Smooth muscle cell (in vitro differentiated cells): ENCODE results near the gene RTKN. TPM values are rescaled to one million over a fixed set of nuclear protein-coding genes. Genes with fewer than 3 reads are reported as not detected.

Experiments used
- DNase-seq: peaks from one replicate; lab custom pipeline; 2025; ENCODE audit not compliant: unreplicated experiment; lab: John Stamatoyannopoulos, UW
- H2AFZ ChIP-seq: fragments of 200-600 bp; sonication (generic); 2 replicates; pipeline ENCODE4 v1.6.0; 2016; ENCODE audit warnings: antibody characterized with exemption, low read depth, mild to moderate bottlenecking
- H3F3A ChIP-seq: fragments of 200-600 bp; sonication (generic); 2 replicates; pipeline ENCODE4 v1.6.0; 2017; ENCODE audit warnings: antibody characterized with exemption, low read depth
- H3K27ac ChIP-seq: fragments of 200-600 bp; sonication (generic); 2 replicates; pipeline ENCODE4 v1.5.1; 2016; ENCODE audit warnings: low read depth, mild to moderate bottlenecking
- H3K27me3 ChIP-seq: fragments of 200-600 bp; sonication (generic); 2 replicates; pipeline ENCODE4 v1.6.1; 2016; ENCODE audit warnings: low read depth, mild to moderate bottlenecking
- H3K36me3 ChIP-seq: fragments of 200-600 bp; sonication (generic); 2 replicates; pipeline ENCODE4 v1.5.1; 2016; ENCODE audit warnings: low read depth
- H3K4me1 ChIP-seq: fragments of 200-600 bp; sonication (generic); 2 replicates; pipeline ENCODE4 v1.5.1; 2016; ENCODE audit warnings: low read depth
- H3K4me2 ChIP-seq: fragments of 200-600 bp; sonication (generic); 2 replicates; pipeline ENCODE4 v1.6.0; 2016; ENCODE audit warnings: mild to moderate bottlenecking
- H3K4me3 ChIP-seq: fragments of 200-600 bp; sonication (generic); 2 replicates; pipeline ENCODE4 v1.5.1; 2016; ENCODE audit warnings: mild to moderate bottlenecking
- H3K79me2 ChIP-seq: fragments of 200-600 bp; sonication (generic); 2 replicates; pipeline ENCODE4 v1.6.0; 2016; ENCODE audit warnings: low read depth, mild to moderate bottlenecking
- H3K9ac ChIP-seq: fragments of 200-600 bp; sonication (generic); 2 replicates; pipeline ENCODE4 v1.6.0; 2016; ENCODE audit warnings: low read depth
- H3K9me3 ChIP-seq: fragments of 200-600 bp; sonication (generic); replicated peaks from 2 replicates; pipeline ENCODE4 v1.5.1; 2016; ENCODE audit warnings: low read depth
- H4K20me1 ChIP-seq: fragments of 200-600 bp; sonication (generic); 2 replicates; pipeline ENCODE4 v1.6.0; 2016; ENCODE audit warnings: low read depth
- WGBS: methylation state at CpG from one replicate; pipeline ENCODE4 v1.1.7; 2016; ENCODE audit warnings: low lambda C conversion rate; 5-methylcytosine and 5-hydroxymethylcytosine counted together
- polyA plus RNA-seq: library from polyadenylated mRNA; unstranded; fragments of >200 nt; fragmentation: Nextera tagmentation; extraction: Ambion mirVana; gene quantifications from 2 replicates; pipeline ENCODE4 v1.2.1, GENCODE V29; 2016
- total RNA-seq: library from RNA; depleted of rRNA; stranded (reverse); fragments of >200 nt; gene quantifications from 2 replicates; pipeline ENCODE4 v1.2.3, GENCODE V29; 2014
- TF ChIP-seq, protein P1 (sequence below): fragments of 200-600 bp; sonication (generic); IDR thresholded peaks from 2 replicates; pipeline ENCODE4 v1.5.1; 2017; ENCODE audit warnings: borderline replicate concordance, mild to moderate bottlenecking, antibody characterized with exemption; ENCODE audit not compliant: insufficient read depth, poor library complexity, severe bottlenecking

Gene RTKN
- total and polyA plus RNA-seq, 2 experiments from 2014 or later: 31.4 to 60.5 TPM

GRCh38 chr2:74439373-74439772 lies 2.4 kb downstream of the RTKN start:
- Histone ChIP-seq H3K79me2 (peaks cover 62% of the 10 kb centered on the region), H3K27ac (peak overlapping the region; percentile 93), H3K4me3 (peak overlapping the region; percentile 61), H2AFZ (no peak overlapping the region), H3K4me2 (peak overlapping the region; percentile 96), H3F3A (peaks cover 15% of the 10 kb centered on the region), H3K36me3 (no peaks in the 10 kb centered on the region), H3K4me1 (peaks cover 30% of the 10 kb centered on the region), H4K20me1 (peaks cover 54% of the 10 kb centered on the region), H3K27me3 (no peaks in the 10 kb centered on the region), H3K9ac (peak overlapping the region; percentile 82), H3K9me3 (no peaks in the 10 kb centered on the region)
- TF ChIP-seq, protein P1, sequence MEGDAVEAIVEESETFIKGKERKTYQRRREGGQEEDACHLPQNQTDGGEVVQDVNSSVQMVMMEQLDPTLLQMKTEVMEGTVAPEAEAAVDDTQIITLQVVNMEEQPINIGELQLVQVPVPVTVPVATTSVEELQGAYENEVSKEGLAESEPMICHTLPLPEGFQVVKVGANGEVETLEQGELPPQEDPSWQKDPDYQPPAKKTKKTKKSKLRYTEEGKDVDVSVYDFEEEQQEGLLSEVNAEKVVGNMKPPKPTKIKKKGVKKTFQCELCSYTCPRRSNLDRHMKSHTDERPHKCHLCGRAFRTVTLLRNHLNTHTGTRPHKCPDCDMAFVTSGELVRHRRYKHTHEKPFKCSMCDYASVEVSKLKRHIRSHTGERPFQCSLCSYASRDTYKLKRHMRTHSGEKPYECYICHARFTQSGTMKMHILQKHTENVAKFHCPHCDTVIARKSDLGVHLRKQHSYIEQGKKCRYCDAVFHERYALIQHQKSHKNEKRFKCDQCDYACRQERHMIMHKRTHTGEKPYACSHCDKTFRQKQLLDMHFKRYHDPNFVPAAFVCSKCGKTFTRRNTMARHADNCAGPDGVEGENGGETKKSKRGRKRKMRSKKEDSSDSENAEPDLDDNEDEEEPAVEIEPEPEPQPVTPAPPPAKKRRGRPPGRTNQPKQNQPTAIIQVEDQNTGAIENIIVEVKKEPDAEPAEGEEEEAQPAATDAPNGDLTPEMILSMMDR: no peak
- WGBS: 57% methylated on average over 3 of the region's 3 CpGs
- DNase-seq: no peak

- Histone ChIP-seq H3K27ac (peak overlapping the region; percentile 93), H3K4me1 (peaks cover 30% of the 10 kb centered on the region), H3K9ac (no peak overlapping the region), H3K4me3 (peak overlapping the region; percentile 61), H3K9me3 (no peaks in the 10 kb centered on the region), H3K4me2 (peak overlapping the region; percentile 96), H4K20me1 (peaks cover 64% of the 10 kb centered on the region), H2AFZ (no peak overlapping the region), H3F3A (peaks cover 15% of the 10 kb centered on the region), H3K36me3 (no peaks in the 10 kb centered on the region), H3K27me3 (no peaks in the 10 kb centered on the region), H3K79me2 (peaks cover 73% of the 10 kb centered on the region)
- TF ChIP-seq, protein P1: no peak
- DNase-seq: no peak
- WGBS: 100% methylated on average over 1 of the region's 1 CpG
Observed at GRCh38 chr2:74438248-74438647, 3.5 kb downstream of the RTKN start.

- Histone ChIP-seq H3K27ac (peak overlapping the region; percentile 11), H3K9me3 (no peaks in the 10 kb centered on the region), H3K27me3 (no peaks in the 10 kb centered on the region), H3K79me2 (peaks cover 78% of the 10 kb centered on the region), H3K4me3 (no peak overlapping the region), H3K36me3 (no peaks in the 10 kb centered on the region), H3K4me1 (peaks cover 30% of the 10 kb centered on the region), H2AFZ (no peak overlapping the region), H3F3A (peaks cover 11% of the 10 kb centered on the region), H3K9ac (no peak overlapping the region), H4K20me1 (peaks cover 72% of the 10 kb centered on the region), H3K4me2 (peak overlapping the region; percentile 96)
- WGBS: 53% methylated on average over 6 of the region's 6 CpGs
- TF ChIP-seq, protein P1: no peak
- no peak for DNase-seq
Observed at GRCh38 chr2:74436848-74437695, 4.7 kb downstream of the RTKN start.
